Measurements from ENCODE around the gene SGTA.
A peak's percentile ranks its signal among the peaks of the same experiment; 100 is the strongest.

SGTA gene

GRCh38 chr19:2729943-2730818 lies 52.9 kb downstream of the SGTA start:
- Mint-ChIP-seq H3K36me3 (peaks cover 18 to 33% of the 10 kb centered on the region in 2 donors), H3K27ac (no peak overlapping the region), H3K27me3 (peaks cover 0 to 4% of the 10 kb centered on the region in 2 donors), H3K4me3 (no peak overlapping the region), H3K9me3 (peaks cover 0 to 4% of the 10 kb centered on the region in 2 donors), H3K4me1 (peaks cover 18 to 29% of the 10 kb centered on the region in 2 donors)
- no peak for DNase-seq
- no peak for ATAC-seq (replicated peaks)

- Mint-ChIP-seq H3K27me3 (peaks cover 0 to 4% of the 10 kb centered on the region in 2 donors), H3K9me3 (peaks cover 0 to 4% of the 10 kb centered on the region in 2 donors), H3K27ac (no peak overlapping the region), H3K4me1 (peaks cover 10 to 17% of the 10 kb centered on the region in 2 donors), H3K36me3 (peaks cover 9 to 21% of the 10 kb centered on the region in 2 donors), H3K4me3 (no peak overlapping the region)
- DNase-seq = no peak
- no peak for ATAC-seq (replicated peaks)
Measured at GRCh38 chr19:2728783-2729387, 54.2 kb downstream of the SGTA start.

- Mint-ChIP-seq H3K27ac (no peak overlapping the region), H3K36me3 (peaks cover 5 to 14% of the 10 kb centered on the region in 2 donors), H3K9me3 (peaks cover 0 to 4% of the 10 kb centered on the region in 2 donors), H3K4me1 (peaks cover 9 to 24% of the 10 kb centered on the region in 2 donors), H3K4me3 (no peak overlapping the region), H3K27me3 (peaks cover 4 to 5% of the 10 kb centered on the region in 2 donors)
- DNase-seq (no peak), ATAC-seq (replicated peaks) (no peak)
Measured at GRCh38 chr19:2727640-2727944, 55.5 kb downstream of the SGTA start.

- Mint-ChIP-seq H3K4me1 (peaks cover 11 to 27% of the 10 kb centered on the region in 2 donors), H3K27ac (peak overlapping the region; percentile 37), H3K9me3 (peaks cover 0 to 4% of the 10 kb centered on the region in 2 donors), H3K36me3 (peaks cover 4 to 11% of the 10 kb centered on the region in 2 donors), H3K4me3 (peak overlapping the region in 1 of 2 donors; percentile 37), H3K27me3 (peaks cover 7 to 8% of the 10 kb centered on the region in 2 donors)
- ATAC-seq (replicated peaks) (peak; percentile 53 to 60), DNase-seq (no peak)
Measured at GRCh38 chr19:2726904-2727639, 56.0 kb downstream of the SGTA start.

GRCh38 chr19:2726160-2726855 lies 56.8 kb downstream of the SGTA start:
- ATAC-seq (replicated peaks) = peak; percentile 31 to 49
- peaks cover 3 to 8% of the 10 kb centered on the region in 2 donors for H3K36me3 Mint-ChIP-seq

GRCh38 chr19:2724148-2724557 lies 58.9 kb downstream of the SGTA start:
- DNase-seq = no peak
- Mint-ChIP-seq H3K4me1 (peaks cover 24 to 46% of the 10 kb centered on the region in 2 donors), H3K27ac (no peak overlapping the region), H3K36me3 (peaks cover 0 to 5% of the 10 kb centered on the region in 2 donors), H3K4me3 (no peak overlapping the region), H3K27me3 (peaks cover 7 to 8% of the 10 kb centered on the region in 2 donors), H3K9me3 (peaks cover 0 to 4% of the 10 kb centered on the region in 2 donors)
- ATAC-seq (replicated peaks) = no peak

More at GRCh38 chr19:2726160-2726855, 56.8 kb downstream of the SGTA start:
- peak overlapping the region; percentile 43 for H3K27ac Mint-ChIP-seq
- peaks cover 7 to 8% of the 10 kb centered on the region in 2 donors for H3K27me3 Mint-ChIP-seq
- H3K4me3 Mint-ChIP-seq = no peak overlapping the region
- DNase-seq = no peak
- H3K9me3 Mint-ChIP-seq = peaks cover 0 to 4% of the 10 kb centered on the region in 2 donors
- peaks cover 15 to 33% of the 10 kb centered on the region in 2 donors for H3K4me1 Mint-ChIP-seq

GRCh38 chr19:2723747-2724146 lies 59.3 kb downstream of the SGTA start:
- no peak for DNase-seq
- peaks cover 7 to 8% of the 10 kb centered on the region in 2 donors for H3K27me3 Mint-ChIP-seq
- no peak overlapping the region for H3K4me3 Mint-ChIP-seq

GRCh38 chr19:2723345-2723715 lies 59.7 kb downstream of the SGTA start:
- H3K4me3 Mint-ChIP-seq = no peak overlapping the region
- H3K36me3 Mint-ChIP-seq = no peaks in the 10 kb centered on the region
- no peak overlapping the region for H3K27ac Mint-ChIP-seq
- peaks cover 20 to 46% of the 10 kb centered on the region in 2 donors for H3K4me1 Mint-ChIP-seq
- DNase-seq (no peak), ATAC-seq (replicated peaks) (no peak)
- peaks cover 0 to 4% of the 10 kb centered on the region in 2 donors for H3K9me3 Mint-ChIP-seq
- H3K27me3 Mint-ChIP-seq = peaks cover 7 to 8% of the 10 kb centered on the region in 2 donors

More at GRCh38 chr19:2723747-2724146, 59.3 kb downstream of the SGTA start:
- Mint-ChIP-seq H3K9me3 (peaks cover 0 to 4% of the 10 kb centered on the region in 2 donors), H3K36me3 (peaks cover 0 to 3% of the 10 kb centered on the region in 2 donors), H3K27ac (no peak overlapping the region), H3K4me1 (peaks cover 22 to 46% of the 10 kb centered on the region in 2 donors)
- no peak for ATAC-seq (replicated peaks)

GRCh38 chr19:2722541-2723344 lies 60.3 kb downstream of the SGTA start:
- no peak for DNase-seq
- H3K36me3 Mint-ChIP-seq = no peaks in the 10 kb centered on the region
- H3K4me3 Mint-ChIP-seq = peak overlapping the region; percentile 27 to 41
- H3K4me1 Mint-ChIP-seq = peaks cover 20 to 46% of the 10 kb centered on the region in 2 donors
- H3K27ac Mint-ChIP-seq = no peak overlapping the region
- peaks cover 0 to 4% of the 10 kb centered on the region in 2 donors for H3K9me3 Mint-ChIP-seq
- H3K27me3 Mint-ChIP-seq = peaks cover 7 to 8% of the 10 kb centered on the region in 2 donors
- ATAC-seq (replicated peaks) = no peak

GRCh38 chr19:2721570-2722540 lies 61.2 kb downstream of the SGTA start:
- H3K9me3 Mint-ChIP-seq = peaks cover 0 to 4% of the 10 kb centered on the region in 2 donors
- no peak for DNase-seq
- H3K36me3 Mint-ChIP-seq = no peaks in the 10 kb centered on the region
- peak overlapping the region; percentile 71 to 75 for H3K4me3 Mint-ChIP-seq
- ATAC-seq (replicated peaks) = no peak
- H3K27me3 Mint-ChIP-seq = peaks cover 7 to 8% of the 10 kb centered on the region in 2 donors
- peak overlapping the region; percentile 47 for H3K27ac Mint-ChIP-seq
- H3K4me1 Mint-ChIP-seq = peaks cover 18 to 41% of the 10 kb centered on the region in 2 donors

- ATAC-seq (replicated peaks) = peak; percentile 41 to 57
- peaks cover 15 to 33% of the 10 kb centered on the region in 2 donors for H3K4me1 Mint-ChIP-seq
- peak within 1 kb of the TSS; percentile 71 to 81 for H3K4me3 Mint-ChIP-seq
- peaks cover under 1% of the 10 kb centered on the region in 2 donors for H3K9me3 Mint-ChIP-seq
- peaks cover under 1% of the 10 kb centered on the region in 2 donors for H3K36me3 Mint-ChIP-seq
- peaks cover 4 to 8% of the 10 kb centered on the region in 2 donors for H3K27me3 Mint-ChIP-seq
- no peak for DNase-seq
- H3K27ac Mint-ChIP-seq = peak within 1 kb of the TSS; percentile 62
Measured at GRCh38 chr19:2720777-2721569, 62.1 kb downstream of the SGTA start, which contains the start of gene DIRAS1. Gene DIRAS1 (minus strand): TSS chr19:2721372. CDS start chr19:2717806, 3,566 bp downstream.
